Middle frontal gyrus (tissue), 1 donor: Measurements from ENCODE around the gene SERPINB2.
"Not testable (repeated sequence)": the region's sequence is repeated elsewhere in the genome, so short reads cannot be mapped to it uniquely, and the experiment has no call there.

Experiments used
- DNase-seq: peaks from one replicate; pipeline ENCODE4 v3.0.0-alpha.2; 2015; ENCODE audit warnings: low spot score; ENCODE audit errors: extremely low spot score

The SERPINB2 gene

GRCh38 chr18:63936156-63936931, 48.8 kb downstream of the SERPINB2 start:
- DNase-seq, result peak; percentile 34

- DNase-seq, result no peak
Measured at GRCh38 chr18:63936932-63937393, 49.5 kb downstream of the SERPINB2 start.

- no peak for DNase-seq
Measured at GRCh38 chr18:63940008-63940407, 52.5 kb downstream of the SERPINB2 start.

- not testable (repeated sequence) for DNase-seq
Measured at GRCh38 chr18:63940543-63941050, 53.1 kb downstream of the SERPINB2 start.

GRCh38 chr18:63947051-63947790, 59.7 kb downstream of the SERPINB2 start:
- DNase-seq, result no peak

- no peak for DNase-seq
Measured at GRCh38 chr18:63949068-63949737, 61.7 kb downstream of the SERPINB2 start, which contains the start of gene HMSD. HMSD (plus strand) TSS chr18:63949301; CDS start chr18:63953456, 4,155 bp downstream.

- DNase-seq, result no peak
Measured at GRCh38 chr18:63951302-63951705, 63.8 kb downstream of the SERPINB2 start.
